WTC11 (cell line): ENCODE measurements around the gene SESTD1. TPM values are rescaled to one million over a fixed set of nuclear protein-coding genes. Genes with fewer than 3 reads are reported as not detected.

Experiments used
- ATAC-seq: fragments of 200-7000 bp; cut with Tn5 transposase; 2 replicates; pipeline ENCODE4 v1.10.0; 2021; ENCODE audit warnings: mild to moderate bottlenecking, moderate library complexity
- CTCF ChIA-PET: fragments of 300-600 bp; sonication (Branson Sonifier 250); formaldehyde crosslinking; loops from one replicate; lab custom pipeline; 2021; ENCODE audit warnings: antibody characterized with exemption; lab: Charles Lee
- POLR2A ChIA-PET: fragments of 350-600 bp; sonication (Branson Sonifier 250); formaldehyde crosslinking; loops from one replicate; lab custom pipeline; 2021; ENCODE audit warnings: antibody characterized with exemption; lab: Charles Lee
- DNase-seq: peaks from one replicate; pipeline ENCODE4 v3.0.0; 2021; ENCODE audit warnings: low spot score
- H3K27ac Mint-ChIP-seq: 2 replicates; pipeline ENCODE4 v1.8.0; 2021; ENCODE audit warnings: mixed read lengths
- H3K27me3 Mint-ChIP-seq: 2 replicates; pipeline ENCODE4 v1.8.0; 2021; ENCODE audit warnings: low read depth, mild to moderate bottlenecking, moderate library complexity, mixed read lengths
- H3K36me3 Mint-ChIP-seq: 2 replicates; pipeline ENCODE4 v1.8.0; 2021; ENCODE audit warnings: mixed read lengths
- H3K4me1 Mint-ChIP-seq: 2 replicates; pipeline ENCODE4 v1.8.0; 2022; ENCODE audit warnings: mixed read lengths
- H3K4me3 Mint-ChIP-seq: 2 replicates; pipeline ENCODE4 v1.8.0; 2021; ENCODE audit warnings: mild to moderate bottlenecking, moderate library complexity, mixed read lengths
- H3K9me3 Mint-ChIP-seq: 2 replicates; pipeline ENCODE4 v1.8.0; 2021; ENCODE audit warnings: mixed read lengths
- AR ChIP-seq: fragments of 250-450 bp; sonication (Bioruptor Pico); IDR thresholded peaks from 2 replicates; pipeline ENCODE4 v1.9.0; 2021; ENCODE audit warnings: mild to moderate bottlenecking
- ATF1 ChIP-seq: sonication (generic); formaldehyde crosslinking; IDR thresholded peaks from 2 replicates; pipeline ENCODE4 v1.8.1; 2023; ENCODE audit warnings: mild to moderate bottlenecking, moderate library complexity, missing genetic modification reagents
- CTCF ChIP-seq: fragments of 200-600 bp; IDR thresholded peaks from 2 replicates; pipeline ENCODE4 v1.8.0; 2022; ENCODE audit warnings: antibody characterized with exemption
- E2F5 ChIP-seq: sonication (generic); formaldehyde crosslinking; IDR thresholded peaks from 2 replicates; pipeline ENCODE4 v1.8.1; 2022; ENCODE audit warnings: mild to moderate bottlenecking, moderate library complexity, missing genetic modification reagents
- EMX1 ChIP-seq: fragments of 250-450 bp; sonication (Bioruptor Pico); IDR thresholded peaks from 2 replicates; pipeline ENCODE4 v1.8.0; 2021; ENCODE audit warnings: mild to moderate bottlenecking
- FOXP1 ChIP-seq: sonication (generic); formaldehyde crosslinking; IDR thresholded peaks from 2 replicates; pipeline ENCODE4 v1.8.0; 2022; ENCODE audit warnings: missing genetic modification reagents, mild to moderate bottlenecking, moderate library complexity, borderline replicate concordance
- HMGXB4 ChIP-seq: sonication (generic); formaldehyde crosslinking; IDR thresholded peaks from 2 replicates; pipeline ENCODE4 v1.8.1; 2023; ENCODE audit warnings: mild to moderate bottlenecking, moderate library complexity, missing genetic modification reagents
- IRF1 ChIP-seq: sonication (generic); formaldehyde crosslinking; IDR thresholded peaks from 2 replicates; pipeline ENCODE4 v1.8.0; 2023; ENCODE audit warnings: missing genetic modification reagents
- NFATC4 ChIP-seq: fragments of 250-450 bp; sonication (Bioruptor Pico); IDR thresholded peaks from 2 replicates; pipeline ENCODE4 v1.9.0; 2021; ENCODE audit warnings: mild to moderate bottlenecking
- NR2C2 ChIP-seq: sonication (generic); formaldehyde crosslinking; IDR thresholded peaks from 2 replicates; pipeline ENCODE4 v1.8.0; 2022; ENCODE audit warnings: mild to moderate bottlenecking, missing genetic modification reagents
- PRDM15 ChIP-seq: sonication (generic); formaldehyde crosslinking; IDR thresholded peaks from 2 replicates; pipeline ENCODE4 v1.8.0; 2022; ENCODE audit warnings: missing genetic modification reagents
- total RNA-seq: library from RNA; stranded (reverse); gene quantifications from 3 replicates; pipeline ENCODE4 v1.2.3, GENCODE V29; 2021
- TF ChIP-seq, protein P1 (sequence below): sonication (generic); formaldehyde crosslinking; conservative IDR thresholded peaks from 2 replicates; pipeline ENCODE4 v1.8.1; 2022; ENCODE audit warnings: mild to moderate bottlenecking, missing genetic modification reagents

Gene SESTD1
- total RNA-seq, 1 experiment from 2014 or later = 59.9 TPM

DNA sequence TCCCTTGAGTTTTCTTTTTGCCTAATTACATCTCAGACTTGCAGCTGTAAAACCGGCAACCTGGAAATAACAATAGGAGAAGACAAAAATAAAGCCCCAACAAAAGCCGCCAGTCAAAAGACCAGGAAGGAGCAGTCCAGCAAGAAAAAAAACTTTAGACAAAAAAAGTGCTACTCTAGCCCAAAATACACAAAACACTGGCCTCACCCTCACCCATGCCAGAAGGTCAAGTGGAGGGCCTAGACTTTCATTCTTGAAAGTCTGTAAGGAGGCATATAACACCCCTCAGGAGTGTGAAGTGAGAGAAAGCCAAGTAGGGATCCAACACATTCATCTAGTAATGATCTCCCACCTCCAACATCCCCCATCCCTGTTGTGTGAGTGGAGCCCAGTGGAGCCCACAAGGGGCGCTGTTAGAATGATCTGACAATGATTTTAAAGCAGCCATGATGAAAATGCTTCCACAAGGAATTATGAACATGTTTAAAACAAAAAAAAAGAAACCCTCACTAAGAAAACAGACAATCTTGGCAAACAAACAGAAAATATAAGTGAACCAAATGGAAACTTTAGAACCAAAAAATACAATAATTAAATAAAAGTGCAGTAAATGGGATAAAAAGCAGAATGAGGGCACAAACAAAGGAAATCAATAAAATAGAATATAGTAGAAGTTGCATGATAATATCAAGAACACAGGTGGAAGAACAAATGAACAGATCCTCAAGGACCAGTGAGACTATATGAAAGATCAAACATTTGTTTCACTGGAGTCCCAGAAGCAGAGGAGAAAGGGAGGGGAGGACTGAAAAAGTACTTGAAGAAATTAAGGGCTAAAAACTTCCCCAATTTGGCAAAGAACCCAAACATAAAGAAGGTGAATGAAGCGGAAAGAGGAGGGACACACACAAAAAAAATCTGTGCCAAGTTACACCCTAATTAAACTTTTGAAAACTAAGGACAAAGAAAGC, 23.9 kb downstream of the SESTD1 start:
- Mint-ChIP-seq H3K27ac (peak overlapping the region; percentile 49), H3K4me3 (no peak overlapping the region), H3K36me3 (peaks cover 6% of the 10 kb centered on the region), H3K27me3 (no peaks in the 10 kb centered on the region), H3K4me1 (peaks cover 32% of the 10 kb centered on the region), H3K9me3 (peaks cover 12% of the 10 kb centered on the region)
- ATAC-seq (peak; percentile 72), DNase-seq (peak; percentile 24)
- ChIA-PET CTCF (interaction anchor here (0.6 to 1.8 kb wide), 2 partner anchors 15 to 591 kb away, joined by 5 to 7 read pairs; no protein-coding TSS in a partner anchor), POLR2A (no interaction called here)
- TF ChIP-seq E2F5 (CRISPR knock-in tag) = no peak
- no peak for TF ChIP-seq CTCF
- TF ChIP-seq FOXP1 (CRISPR knock-in tag) = no peak
- TF ChIP-seq AR (CRISPR knock-in tag) = no peak
- no peak for TF ChIP-seq ATF1 (CRISPR knock-in tag)
- no peak for TF ChIP-seq EMX1 (CRISPR knock-in tag)
- TF ChIP-seq HMGXB4 (CRISPR knock-in tag) = no peak
- TF ChIP-seq PRDM15 (CRISPR knock-in tag) = no peak
- TF ChIP-seq, protein P1, sequence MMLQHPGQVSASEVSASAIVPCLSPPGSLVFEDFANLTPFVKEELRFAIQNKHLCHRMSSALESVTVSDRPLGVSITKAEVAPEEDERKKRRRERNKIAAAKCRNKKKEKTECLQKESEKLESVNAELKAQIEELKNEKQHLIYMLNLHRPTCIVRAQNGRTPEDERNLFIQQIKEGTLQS = no peak
- no peak for TF ChIP-seq NFATC4 (CRISPR knock-in tag)
- TF ChIP-seq NR2C2 (CRISPR knock-in tag) = no peak
- no peak for TF ChIP-seq IRF1
